GM18861 (cell line): ENCODE results near the gene KRT3.

Source experiments
- ATAC-seq: cut with Tn5 transposase; IDR thresholded peaks from one replicate; pipeline ENCODE4 v1.9.1; 2021; ENCODE audit not compliant: unreplicated experiment

Gene KRT3

DNA sequence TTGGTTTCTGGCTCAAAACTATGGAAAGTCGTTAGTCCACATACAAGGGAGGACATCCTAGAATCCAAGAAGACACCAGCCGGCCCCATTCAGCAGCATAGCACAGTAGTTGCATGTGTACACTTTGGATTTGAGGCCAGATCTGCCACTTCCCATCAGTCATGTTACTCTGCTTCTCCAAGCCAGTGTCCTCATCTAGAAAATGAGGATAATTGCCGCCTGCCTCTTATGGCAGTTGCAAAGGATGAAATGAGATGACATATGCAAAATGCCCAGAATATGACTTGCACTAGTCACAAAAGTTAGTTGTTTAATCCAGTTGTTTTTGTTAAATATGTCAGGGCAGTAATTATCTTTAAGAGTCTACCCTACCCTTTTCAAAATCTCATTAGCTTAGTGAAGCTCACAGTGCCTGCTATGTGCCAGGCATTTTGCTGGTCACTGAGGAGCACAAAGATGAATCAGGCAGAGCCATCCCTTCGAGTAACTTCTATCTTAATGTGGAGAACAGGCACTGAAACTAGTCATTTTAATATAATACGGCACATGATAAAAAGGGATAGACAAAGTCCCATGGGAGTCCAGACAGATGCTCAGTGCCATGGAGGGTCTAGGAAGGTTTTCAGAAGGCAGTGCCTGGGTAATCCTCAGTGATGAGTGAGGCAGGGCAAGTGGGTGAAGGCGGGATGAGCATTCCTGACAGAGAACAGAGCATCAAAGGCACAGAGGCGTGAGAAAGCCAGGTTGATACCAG is 12.2 kb downstream of the KRT3 start:
- no peak for ATAC-seq

DNA sequence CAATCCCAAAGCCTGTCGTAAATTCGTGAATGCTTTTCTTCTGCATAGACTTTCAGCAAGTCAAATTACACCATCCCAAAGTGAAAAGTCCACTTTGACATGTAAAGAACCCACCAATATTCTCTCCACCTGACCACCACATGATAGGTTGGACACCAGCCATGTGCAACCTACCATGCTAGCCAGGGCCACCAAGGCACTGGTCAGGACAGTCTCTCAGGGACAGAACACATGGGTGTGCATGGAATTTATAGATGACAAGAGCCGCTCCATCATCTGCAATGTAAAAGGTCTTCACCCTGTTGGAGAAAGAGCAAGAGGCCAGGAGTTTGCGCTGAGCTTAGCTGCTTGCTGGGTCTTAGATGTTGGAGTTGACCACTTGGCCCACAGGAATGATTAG is 13.4 kb downstream of the KRT3 start:
- ATAC-seq: no peak

DNA sequence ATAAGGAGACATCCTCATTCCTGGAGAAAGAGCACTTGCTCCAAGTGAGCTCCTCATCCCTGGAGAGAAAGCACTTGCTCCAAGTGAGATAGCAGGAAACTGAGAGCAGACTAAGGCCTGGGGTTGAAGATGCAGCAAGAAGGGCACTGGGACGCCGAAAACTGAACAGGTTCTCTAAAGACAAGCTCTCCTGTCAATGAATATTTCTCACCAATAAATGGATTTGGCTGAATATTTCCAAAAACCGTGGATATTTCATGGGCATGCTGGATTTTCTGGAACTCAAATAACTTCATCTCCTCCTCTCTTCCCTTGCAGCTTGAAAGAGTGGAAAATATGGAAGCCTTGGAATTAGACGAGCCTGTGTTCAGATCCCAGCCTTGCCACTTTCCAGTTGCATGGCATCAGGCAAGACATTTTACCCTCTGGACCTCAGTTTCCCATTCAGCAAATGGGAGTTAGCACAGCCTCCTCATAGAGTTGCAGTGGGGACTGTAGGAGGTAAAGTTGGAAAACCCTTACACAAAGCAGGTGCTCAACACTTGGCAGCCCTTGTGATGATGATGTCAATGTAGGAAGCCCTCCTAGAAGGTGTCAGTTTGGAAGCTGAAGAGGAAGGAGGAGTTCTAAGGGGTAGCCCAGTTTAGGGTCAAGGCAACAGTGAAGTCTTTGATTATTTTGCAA is 14.4 kb downstream of the KRT3 start:
- no peak for ATAC-seq

DNA sequence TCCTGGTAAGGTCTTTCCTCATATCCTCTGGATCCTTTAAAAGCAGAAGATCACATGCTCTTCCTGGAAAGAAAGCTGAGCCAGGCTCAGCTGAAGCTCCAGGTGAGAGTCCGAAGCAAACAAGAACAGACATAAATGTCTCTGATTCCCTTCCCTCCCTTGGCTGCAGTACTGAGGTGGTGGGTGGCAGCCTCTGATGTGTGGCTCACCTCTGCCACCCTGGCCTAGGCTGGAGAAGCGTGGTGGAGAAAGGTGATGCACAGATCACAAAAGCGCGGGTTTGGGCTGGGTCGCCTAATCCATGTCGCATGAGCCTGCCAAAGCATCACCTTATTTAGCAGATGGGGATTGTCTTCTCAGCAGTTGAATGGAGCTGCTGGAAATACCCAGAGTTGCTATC is 16.0 kb downstream of the KRT3 start:
- ATAC-seq: no peak

DNA sequence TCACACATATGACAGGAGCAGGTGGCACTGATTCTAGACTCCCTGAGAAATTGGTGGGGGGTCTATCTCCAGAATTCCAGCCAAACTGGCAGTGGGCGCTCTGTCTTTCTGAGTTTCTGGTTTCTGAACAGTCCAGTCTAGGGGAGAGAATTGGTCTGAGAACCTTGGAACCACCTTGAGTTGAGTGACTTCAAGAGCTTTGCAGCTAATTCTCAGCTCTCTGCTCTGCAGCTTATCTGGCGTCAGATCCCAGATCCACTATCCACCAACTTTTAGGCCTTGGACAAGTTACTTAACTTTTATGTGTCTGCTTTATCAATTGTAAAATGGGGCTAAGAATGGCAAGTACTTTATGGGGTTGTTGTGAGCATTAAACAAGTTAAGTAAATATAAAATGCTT is 17.1 kb downstream of the KRT3 start:
- no peak for ATAC-seq

DNA sequence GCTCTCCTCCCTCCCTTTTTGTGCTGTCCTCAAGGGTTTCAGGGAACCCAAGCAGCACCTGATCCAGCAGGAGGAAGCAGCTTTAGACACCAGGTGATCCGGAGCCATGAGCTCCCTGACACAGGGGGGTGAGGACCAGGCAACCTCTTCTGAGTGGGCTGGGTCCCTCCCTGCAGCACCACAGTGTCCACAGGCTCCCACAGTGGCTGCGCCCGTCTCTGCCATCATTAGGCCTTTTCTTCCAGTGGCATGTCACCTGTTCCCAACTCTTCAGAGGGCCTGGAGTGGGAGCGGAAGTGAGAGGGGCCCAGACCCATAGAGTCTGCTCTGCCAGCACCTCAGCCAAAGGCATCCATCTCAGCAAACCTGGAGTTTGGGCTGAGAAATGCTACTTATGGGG is 18.4 kb downstream of the KRT3 start:
- no peak for ATAC-seq

- no peak for ATAC-seq
Measured at GRCh38 chr12:52776913-52777395, 19.0 kb downstream of the KRT3 start, which contains the start of gene KRT76. Gene KRT76 (minus strand): TSS chr12:52777345. CDS start chr12:52777291, 54 bp downstream.

DNA sequence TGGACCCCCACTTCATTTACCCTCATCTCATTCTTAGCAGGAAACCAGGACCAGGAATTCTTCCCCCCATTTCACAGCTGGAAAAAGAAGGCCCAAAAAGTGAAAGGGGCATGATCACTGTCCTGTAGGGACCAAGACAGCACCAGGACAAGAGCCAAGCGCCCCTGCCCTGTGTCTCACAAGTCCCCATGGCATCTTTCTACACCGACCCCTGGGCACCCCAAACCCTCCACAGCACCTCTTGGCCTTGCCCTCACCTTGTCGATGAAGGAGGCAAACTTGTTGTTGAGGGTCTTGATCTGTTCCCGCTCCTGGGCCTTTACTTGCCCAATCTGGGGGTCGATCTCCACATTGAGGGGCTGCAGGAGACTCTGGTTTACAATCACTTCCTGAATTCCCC is 19.5 kb downstream of the KRT3 start:
- no peak for ATAC-seq

DNA sequence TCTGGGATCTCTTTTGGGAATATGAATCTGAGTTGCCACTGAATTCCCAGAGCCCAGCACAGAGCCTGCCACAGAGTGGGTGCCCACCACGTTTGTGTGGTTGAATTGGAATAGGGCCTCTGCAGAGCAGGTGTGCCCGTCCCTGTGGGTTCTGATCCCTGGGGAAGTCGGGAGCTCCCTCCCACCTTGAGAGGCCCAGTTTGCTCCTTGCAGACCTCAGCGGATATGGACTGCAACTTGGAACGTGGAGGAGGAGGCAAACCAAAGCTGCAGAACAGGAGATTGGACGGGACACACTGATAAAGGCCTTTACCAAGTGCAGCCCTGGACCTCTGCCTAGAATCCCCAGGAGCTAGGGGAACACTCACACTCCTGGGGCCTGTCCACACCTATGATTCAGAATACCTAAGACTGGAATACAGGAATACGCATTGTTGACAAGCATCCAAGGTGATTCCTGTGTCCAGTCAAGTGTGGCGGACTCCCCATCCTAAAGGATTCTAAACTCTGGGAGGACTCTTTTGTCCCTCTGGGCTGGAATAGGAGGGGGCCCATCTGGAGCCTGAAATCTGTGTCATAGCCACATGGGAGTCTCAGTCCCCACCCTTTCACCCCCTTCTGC is 21.2 kb downstream of the KRT3 start:
- ATAC-seq: no peak

DNA sequence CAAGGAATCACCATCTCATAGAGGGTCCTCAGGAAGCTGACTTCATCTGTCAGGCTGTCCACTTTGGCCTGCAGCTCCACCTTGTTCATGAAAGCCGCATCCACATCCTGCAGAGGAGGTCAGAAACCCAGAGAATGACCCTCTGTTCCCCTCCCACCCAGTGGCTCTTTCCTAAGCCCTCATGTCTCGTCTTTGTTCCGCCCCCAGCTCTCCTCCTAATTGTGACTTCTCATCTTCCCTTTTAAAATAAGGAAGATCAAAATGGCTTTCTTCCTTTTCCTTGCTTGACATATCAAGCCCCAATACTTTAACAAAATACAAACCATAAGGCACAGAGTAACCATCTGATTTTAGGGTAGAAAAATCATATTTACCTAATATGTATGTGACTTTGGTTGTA is 23.1 kb downstream of the KRT3 start:
- no peak for ATAC-seq

DNA sequence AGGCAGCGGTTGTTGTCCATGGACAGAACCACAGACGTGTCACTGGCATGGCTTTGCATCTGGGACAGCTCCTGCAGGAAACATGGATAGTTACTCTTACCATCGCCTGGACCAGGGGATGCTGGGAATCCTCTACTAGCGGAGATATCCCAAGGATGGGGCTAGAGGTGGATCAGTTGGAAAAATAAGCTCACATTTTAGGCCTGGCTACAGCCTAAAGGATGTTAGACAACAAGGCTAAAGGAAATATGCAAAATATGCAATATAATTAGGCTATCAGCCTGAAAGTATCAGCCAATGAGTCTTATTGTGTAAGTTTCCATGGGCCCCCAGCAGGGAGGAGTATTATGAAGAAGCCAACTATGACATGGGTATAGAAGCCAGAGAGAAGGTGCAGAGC is 23.7 kb downstream of the KRT3 start:
- no peak for ATAC-seq

DNA sequence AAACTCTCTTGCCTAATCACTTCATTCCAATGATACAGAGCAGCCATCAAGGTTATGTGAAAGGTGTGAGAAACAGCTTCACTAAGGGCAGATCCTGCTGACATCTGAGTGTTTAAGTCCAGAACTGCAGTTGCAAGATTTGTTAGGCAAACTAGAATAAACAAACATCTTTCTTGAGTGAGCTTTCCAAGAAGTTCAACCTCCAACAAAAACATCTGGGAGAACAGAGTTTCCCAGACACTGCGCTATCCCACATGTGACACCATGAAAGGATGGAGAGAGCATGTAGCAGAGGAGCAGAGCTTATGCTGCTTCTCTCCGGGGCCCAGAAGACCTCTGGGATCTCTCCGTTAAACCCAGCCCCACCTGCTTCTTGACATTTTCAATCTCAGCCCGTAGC is 24.4 kb downstream of the KRT3 start:
- ATAC-seq: no peak

DNA sequence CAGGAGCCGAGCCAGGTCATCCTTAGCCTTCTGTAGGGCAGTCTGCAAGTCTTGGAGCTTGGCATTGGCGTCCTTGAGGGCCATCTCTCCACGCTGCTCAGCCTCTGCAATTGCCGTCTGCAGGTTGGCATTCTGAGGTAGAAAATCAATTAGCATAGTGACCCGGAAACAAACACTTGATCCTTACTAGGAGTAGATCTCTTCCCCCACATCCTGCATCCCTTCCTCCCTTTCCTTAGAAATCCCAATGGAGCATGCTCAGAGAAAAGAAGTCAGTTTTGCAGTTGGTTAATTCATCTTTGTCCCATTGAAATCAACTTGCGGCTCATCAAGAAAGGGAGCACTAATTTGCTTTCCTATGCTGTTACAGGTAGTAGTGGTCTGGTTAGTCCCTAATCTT is 24.8 kb downstream of the KRT3 start:
- no peak for ATAC-seq

DNA sequence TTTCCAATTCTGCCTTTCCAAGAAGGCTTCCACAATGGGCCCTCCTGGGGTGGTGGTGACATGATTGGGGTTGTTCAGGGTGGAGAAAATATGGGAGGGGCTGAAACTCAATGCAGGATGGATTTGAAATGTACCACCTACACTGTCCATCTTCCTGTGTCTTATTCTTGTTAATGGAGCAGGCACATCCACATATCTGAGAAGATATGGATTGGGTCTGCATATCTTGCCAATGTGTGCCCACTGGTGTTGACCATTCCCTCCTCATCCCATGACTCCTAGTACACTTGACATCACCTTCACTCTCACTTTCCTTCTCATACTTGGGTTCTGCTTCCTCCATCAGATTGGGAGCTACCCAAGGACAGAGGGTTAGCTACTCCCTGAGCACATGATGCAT is 26.0 kb downstream of the KRT3 start:
- no peak for ATAC-seq

GRCh38 chr12:52769354-52769753 is 26.6 kb downstream of the KRT3 start:
- no peak for ATAC-seq

DNA sequence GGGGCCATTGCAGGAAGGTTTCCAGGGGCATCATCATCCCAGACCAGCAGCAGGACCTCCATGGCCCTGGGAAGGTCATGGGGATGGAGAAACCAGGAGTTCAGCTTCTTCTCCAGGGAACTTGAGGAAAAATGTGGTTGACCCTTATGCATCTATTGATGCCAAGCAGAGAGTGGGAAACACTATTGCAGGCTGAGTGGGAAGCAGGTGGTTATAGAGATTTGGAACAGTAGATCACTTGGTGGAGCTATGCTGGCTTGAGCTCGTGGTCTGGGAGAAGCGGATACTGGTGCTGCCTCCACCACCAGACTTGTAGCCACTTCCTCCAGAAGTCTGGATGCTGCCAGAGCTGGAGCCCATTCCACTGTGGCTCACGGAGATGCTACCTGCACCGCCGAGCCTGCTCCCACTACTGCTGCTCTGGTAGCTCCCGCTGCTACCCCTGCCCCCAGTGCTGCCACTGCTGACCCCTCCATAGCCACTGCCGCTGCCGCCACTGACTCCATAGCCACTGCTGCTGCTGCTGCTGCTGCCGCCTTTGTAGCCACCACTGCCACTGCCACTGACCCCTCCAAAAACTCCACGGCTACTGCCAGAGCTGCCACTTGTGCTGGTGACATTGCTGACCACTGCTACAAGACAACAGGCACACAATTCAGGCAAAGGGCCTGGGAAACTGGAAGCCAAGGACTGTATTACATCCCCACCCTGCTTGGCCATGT is 27.3 kb downstream of the KRT3 start:
- ATAC-seq: no peak

- no peak for ATAC-seq
Measured at GRCh38 chr12:52767427-52767826, 28.5 kb downstream of the KRT3 start.

DNA sequence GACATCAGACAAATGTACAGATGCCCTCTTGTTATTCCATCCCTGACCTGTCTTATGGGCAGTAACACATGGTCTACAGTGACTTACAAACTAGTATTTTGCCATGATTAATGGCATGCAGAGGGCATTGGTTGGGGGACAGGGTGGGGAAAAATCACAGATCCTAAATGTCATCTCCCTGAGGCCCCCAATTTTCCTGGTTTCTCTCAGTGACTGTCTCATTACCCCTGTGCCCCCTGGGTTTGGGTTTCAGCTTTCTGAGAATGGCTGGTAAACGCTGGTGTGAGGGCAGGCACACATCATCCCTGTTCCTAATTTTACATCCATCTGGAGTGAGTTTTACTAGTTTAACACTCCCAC is 28.9 kb downstream of the KRT3 start:
- ATAC-seq: no peak

GRCh38 chr12:52766351-52767019 is 29.4 kb downstream of the KRT3 start:
- no peak for ATAC-seq

DNA sequence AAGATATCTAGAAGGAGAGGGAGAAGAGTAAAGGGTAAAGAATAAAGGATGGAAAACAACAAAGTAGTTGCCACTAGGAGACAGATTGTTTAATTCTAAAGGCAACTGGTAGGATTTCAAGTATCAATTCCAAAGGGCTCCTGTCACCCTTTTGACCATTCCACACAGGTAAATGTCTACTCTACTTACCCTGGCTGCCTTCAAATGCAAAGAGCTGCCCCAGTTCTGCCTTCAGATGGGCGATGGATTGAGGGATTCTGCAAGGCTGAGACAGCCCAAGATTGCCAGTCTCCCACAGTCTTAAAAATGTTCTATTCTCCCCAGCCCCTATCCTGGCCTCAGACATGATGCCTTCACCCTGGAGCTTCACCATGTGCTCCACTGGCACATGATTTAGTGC is 30.2 kb downstream of the KRT3 start:
- no peak for ATAC-seq

GRCh38 chr12:52763991-52764390 is 31.9 kb downstream of the KRT3 start:
- ATAC-seq: no peak
